ENCODE measurements around the gene ATAT1. TPM values are rescaled to one million over a fixed set of nuclear protein-coding genes. Genes with fewer than 3 reads are reported as not detected.

Gene ATAT1
- total and polyA plus RNA-seq, 8 donors = 3.0 to 11.6 (median 5.7) TPM; not detected in 1

GRCh38 chr6:30640481-30640880, 13.8 kb downstream of the ATAT1 start:
- no peak overlapping the region for H3K4me3 ChIP-seq
- no peak overlapping the region for H3K27ac ChIP-seq
- no peak for DNase-seq
- no peaks in the 10 kb centered on the region for H3K9me3 ChIP-seq
- intact Hi-C loops (cut with DNase I; ENCODE audit: low total_unique reads) = no loop called here
- 58 to 74% (median 71%) methylated on average over 10 of the region's 10 CpGs for WGBS, 5 donors
- H3K36me3 ChIP-seq = peaks cover 0 to 81% (median 68%) of the 10 kb centered on the region in 4 donors
- TF ChIP-seq POLR2AphosphoS5 (IDR thresholded peaks at IDR 0.05) (no peak), EP300 (IDR thresholded peaks at IDR 0.05) (no peak), POLR2A (IDR thresholded peaks at IDR 0.05) (no peak)
- TF ChIP-seq, protein P1, sequence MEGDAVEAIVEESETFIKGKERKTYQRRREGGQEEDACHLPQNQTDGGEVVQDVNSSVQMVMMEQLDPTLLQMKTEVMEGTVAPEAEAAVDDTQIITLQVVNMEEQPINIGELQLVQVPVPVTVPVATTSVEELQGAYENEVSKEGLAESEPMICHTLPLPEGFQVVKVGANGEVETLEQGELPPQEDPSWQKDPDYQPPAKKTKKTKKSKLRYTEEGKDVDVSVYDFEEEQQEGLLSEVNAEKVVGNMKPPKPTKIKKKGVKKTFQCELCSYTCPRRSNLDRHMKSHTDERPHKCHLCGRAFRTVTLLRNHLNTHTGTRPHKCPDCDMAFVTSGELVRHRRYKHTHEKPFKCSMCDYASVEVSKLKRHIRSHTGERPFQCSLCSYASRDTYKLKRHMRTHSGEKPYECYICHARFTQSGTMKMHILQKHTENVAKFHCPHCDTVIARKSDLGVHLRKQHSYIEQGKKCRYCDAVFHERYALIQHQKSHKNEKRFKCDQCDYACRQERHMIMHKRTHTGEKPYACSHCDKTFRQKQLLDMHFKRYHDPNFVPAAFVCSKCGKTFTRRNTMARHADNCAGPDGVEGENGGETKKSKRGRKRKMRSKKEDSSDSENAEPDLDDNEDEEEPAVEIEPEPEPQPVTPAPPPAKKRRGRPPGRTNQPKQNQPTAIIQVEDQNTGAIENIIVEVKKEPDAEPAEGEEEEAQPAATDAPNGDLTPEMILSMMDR (IDR thresholded peaks at IDR 0.05) = no peak
- H3K27me3 ChIP-seq = no peaks in the 10 kb centered on the region
- no peaks in the 10 kb centered on the region for H3K4me1 ChIP-seq

DNA sequence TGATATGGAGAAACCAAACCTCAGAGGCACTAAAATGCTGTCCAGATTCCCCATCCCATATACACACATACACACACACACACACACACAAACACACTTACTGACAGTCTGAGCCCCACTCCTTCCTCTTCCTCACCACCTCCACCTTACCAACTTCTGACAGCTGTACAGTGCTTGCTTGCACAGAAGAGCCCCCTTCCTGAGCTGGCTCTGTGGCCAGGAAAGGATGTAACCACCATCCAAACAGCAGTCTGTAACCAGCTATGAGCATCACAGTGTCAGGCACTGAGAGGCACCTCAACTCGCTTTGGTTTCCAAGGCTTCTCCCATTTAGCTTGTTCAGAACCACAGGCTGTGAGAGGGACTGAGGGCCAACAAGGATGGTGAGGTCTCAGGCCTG, 14.4 kb downstream of the ATAT1 start:
- intact Hi-C loops (cut with DNase I; ENCODE audit: low total_unique reads) = no loop called here
- DNase-seq = no peak
- H3K27ac ChIP-seq = no peak overlapping the region
- TF ChIP-seq EP300 (IDR thresholded peaks at IDR 0.05) = no peak
- TF ChIP-seq, protein P1 (IDR thresholded peaks at IDR 0.05) = no peak
- no peak for TF ChIP-seq POLR2AphosphoS5 (IDR thresholded peaks at IDR 0.05)
- TF ChIP-seq POLR2A (IDR thresholded peaks at IDR 0.05) = no peak
- no peaks in the 10 kb centered on the region for H3K9me3 ChIP-seq
- peaks cover under 1 to 6% (median 4%) of the 10 kb centered on the region in 4 donors for H3K4me1 ChIP-seq
- peaks cover 0 to 83% (median 72%) of the 10 kb centered on the region in 4 donors for H3K36me3 ChIP-seq
- H3K4me3 ChIP-seq = no peak overlapping the region
- whole genome bisulfite sequencing, 5 donors = 71 to 88% (median 83%) methylated on average over 1 of the region's 1 CpG
- no peaks in the 10 kb centered on the region for H3K27me3 ChIP-seq

DNA sequence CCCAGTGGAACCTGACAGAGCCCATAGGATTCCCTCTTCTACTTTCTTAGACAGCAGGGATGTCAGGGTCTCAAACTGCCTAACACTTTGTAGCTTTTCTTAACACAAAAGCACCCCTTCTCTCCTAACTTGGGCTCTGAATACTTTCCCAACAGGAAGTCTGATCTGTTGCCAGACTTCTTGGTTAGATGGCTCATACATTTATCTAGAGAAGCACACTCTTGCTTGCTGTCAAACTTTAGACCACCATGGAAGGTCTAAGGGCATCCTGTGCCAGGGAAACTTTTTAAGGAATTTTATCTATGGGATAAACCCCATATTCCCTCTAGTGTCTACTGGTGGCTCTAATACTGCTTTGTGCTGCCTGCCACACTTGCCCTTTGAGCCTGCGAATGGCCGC, 17.0 kb downstream of the ATAT1 start:
- intact Hi-C loops (cut with DNase I; ENCODE audit: low total_unique reads) = no loop called here
- TF ChIP-seq POLR2A (IDR thresholded peaks at IDR 0.05) (no peak), POLR2AphosphoS5 (IDR thresholded peaks at IDR 0.05) (no peak), EP300 (IDR thresholded peaks at IDR 0.05) (no peak)
- TF ChIP-seq, protein P1 (IDR thresholded peaks at IDR 0.05) = no peak
- H3K4me3 ChIP-seq = no peak overlapping the region
- no peaks in the 10 kb centered on the region for H3K27me3 ChIP-seq
- WGBS, 5 donors = 86 to 98% (median 97%) methylated on average over 2 of the region's 2 CpGs
- peaks cover 8 to 23% (median 22%) of the 10 kb centered on the region in 4 donors for H3K4me1 ChIP-seq
- DNase-seq = no peak
- peaks cover 0 to 68% (median 62%) of the 10 kb centered on the region in 4 donors for H3K36me3 ChIP-seq
- H3K27ac ChIP-seq = no peak overlapping the region
- H3K9me3 ChIP-seq = no peaks in the 10 kb centered on the region

DNA sequence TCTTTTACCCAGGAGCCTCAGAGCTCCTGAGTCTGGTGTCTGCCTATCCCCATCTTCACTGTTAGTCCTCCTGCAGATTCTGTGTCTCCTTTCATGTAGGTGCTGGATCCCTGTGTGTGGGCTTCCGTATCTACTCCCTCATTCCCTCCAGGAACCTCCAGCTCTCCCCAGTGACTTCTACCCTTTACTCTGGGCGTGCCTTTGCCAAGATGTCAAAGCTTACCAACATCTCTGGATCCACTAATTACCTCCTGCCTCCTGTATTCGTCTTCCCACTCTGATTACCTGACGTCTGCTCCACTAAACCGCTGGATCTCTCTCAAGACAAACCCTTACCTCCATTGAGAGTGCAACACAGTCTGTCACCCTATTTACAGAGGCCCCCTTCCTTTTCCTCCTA, 18.1 kb downstream of the ATAT1 start:
- WGBS, 5 donors = 69 to 75% (median 70%) methylated on average over 5 of the region's 5 CpGs
- no peak for TF ChIP-seq POLR2A (IDR thresholded peaks at IDR 0.05)
- TF ChIP-seq POLR2AphosphoS5 (IDR thresholded peaks at IDR 0.05) = no peak
- no peak for TF ChIP-seq EP300 (IDR thresholded peaks at IDR 0.05)
- TF ChIP-seq, protein P1 (IDR thresholded peaks at IDR 0.05) = no peak
- Histone ChIP-seq H3K9me3 (no peaks in the 10 kb centered on the region), H3K27me3 (no peaks in the 10 kb centered on the region), H3K36me3 (peaks cover 0 to 68% (median 60%) of the 10 kb centered on the region in 4 donors), H3K4me3 (no peak overlapping the region), H3K4me1 (peaks cover 11 to 30% (median 26%) of the 10 kb centered on the region in 4 donors), H3K27ac (no peak overlapping the region)
- intact Hi-C loops (cut with DNase I; ENCODE audit: low total_unique reads) = no loop called here
- DNase-seq = no peak

Data from stomach (tissue), 9 donors.